SU-DHL-6 (cell line): ENCODE results near the gene NCCRP1.

Experiments used
- H2AFZ ChIP-seq: fragments of 200-600 bp; sonication (generic); 2 replicates; pipeline ENCODE4 v1.6.1; 2014; ENCODE audit warnings: low read depth, mild to moderate bottlenecking, moderate library complexity, mixed read lengths, antibody characterized with exemption, low read length; ENCODE audit not compliant: severe bottlenecking
- H3F3A ChIP-seq: fragments of 200-600 bp; shearing (Covaris generic); 2 replicates; pipeline ENCODE4 v1.6.0; 2016; ENCODE audit warnings: antibody characterized with exemption, mild to moderate bottlenecking; ENCODE audit not compliant: insufficient read depth
- H3K27ac ChIP-seq: fragments of 200-600 bp; sonication (generic); 2 replicates; pipeline ENCODE4 v1.5.1; 2016; ENCODE audit warnings: low read depth, mild to moderate bottlenecking, low read length, moderate library complexity, mixed read lengths
- H3K27me3 ChIP-seq: fragments of 200-600 bp; sonication (generic), shearing (Covaris generic); 2 replicates; pipeline ENCODE4 v1.6.0; 2014; ENCODE audit warnings: mild to moderate bottlenecking, low read length
- H3K36me3 ChIP-seq: fragments of 200-600 bp; sonication (generic); 2 replicates; pipeline ENCODE4 v1.6.1; 2014; ENCODE audit warnings: mild to moderate bottlenecking, low read length, mixed read lengths
- H3K4me2 ChIP-seq: fragments of 300-600, 200-600 bp; shearing (Covaris generic), sonication (generic); 2 replicates; pipeline ENCODE4 v1.6.0; 2014; ENCODE audit warnings: low read length, low read depth, mild to moderate bottlenecking; ENCODE audit not compliant: poor library complexity, severe bottlenecking
- H3K4me3 ChIP-seq: fragments of 200-600 bp; sonication (generic); 2 replicates; pipeline ENCODE4 v1.5.1; 2014; ENCODE audit warnings: antibody characterized with exemption, low read length, mild to moderate bottlenecking, mixed read lengths; ENCODE audit not compliant: insufficient read depth, poor library complexity, severe bottlenecking
- H3K79me2 ChIP-seq: fragments of 200-600 bp; sonication (generic); 2 replicates; pipeline ENCODE4 v1.6.1; 2014; ENCODE audit warnings: mild to moderate bottlenecking, low read length, moderate library complexity; ENCODE audit not compliant: insufficient read depth
- H3K9ac ChIP-seq: fragments of 200-600 bp; sonication (generic); 2 replicates; pipeline ENCODE4 v1.7.0; 2014; ENCODE audit warnings: mild to moderate bottlenecking, low read length
- H3K9me2 ChIP-seq: fragments of 200-600 bp; sonication (generic); replicated peaks from 2 replicates; pipeline ENCODE4 v1.6.1; 2014; ENCODE audit warnings: low read length; ENCODE audit not compliant: insufficient read depth
- H3K9me3 ChIP-seq: fragments of 200-600 bp; sonication (generic); 2 replicates; pipeline ENCODE4 v1.6.1; 2014; ENCODE audit warnings: low read length, mixed read lengths; ENCODE audit not compliant: insufficient read depth
- H4K20me1 ChIP-seq: fragments of 200-600 bp; sonication (generic); 2 replicates; pipeline ENCODE4 v1.6.1; 2014; ENCODE audit warnings: low read depth, mild to moderate bottlenecking, antibody characterized with exemption, low read length, moderate library complexity, mixed read lengths
- CTCF ChIP-seq: fragments of 200-600 bp; sonication (generic); IDR thresholded peaks from one replicate; pipeline ENCODE4 v1.5.1; 2017; ENCODE audit warnings: antibody characterized with exemption, mild to moderate bottlenecking, low read length, moderate library complexity; ENCODE audit not compliant: insufficient read depth, poor library complexity, severe bottlenecking
- EZH2phosphoT487 ChIP-seq: fragments of 200-600 bp; sonication (generic), shearing (Covaris generic); conservative IDR thresholded peaks from 2 replicates; pipeline ENCODE4 v1.6.1; 2018; ENCODE audit warnings: mild to moderate bottlenecking, antibody characterized with exemption, low read length, moderate library complexity, mixed read lengths

NCCRP1 gene

GRCh38 chr19:39167461-39168257, 29.1 kb upstream of the NCCRP1 start:
- Histone ChIP-seq H3K4me3 (no peak overlapping the region), H3K9me3 (no peaks in the 10 kb centered on the region), H3F3A (no peaks in the 10 kb centered on the region), H3K4me2 (no peak overlapping the region), H3K27ac (no peak overlapping the region), H4K20me1 (no peaks in the 10 kb centered on the region), H3K9ac (no peak overlapping the region), H3K9me2 (no peaks in the 10 kb centered on the region), H2AFZ (no peak overlapping the region), H3K79me2 (no peaks in the 10 kb centered on the region), H3K27me3 (no peaks in the 10 kb centered on the region), H3K36me3 (no peaks in the 10 kb centered on the region)
- no peak for TF ChIP-seq CTCF
- TF ChIP-seq EZH2phosphoT487, result no peak

GRCh38 chr19:39168258-39169142, 28.3 kb upstream of the NCCRP1 start:
- H3K4me3 ChIP-seq, result no peak overlapping the region
- no peaks in the 10 kb centered on the region for H3K79me2 ChIP-seq
- H3K27ac ChIP-seq, result no peak overlapping the region
- H3K9me3 ChIP-seq, result no peaks in the 10 kb centered on the region
- H3K9me2 ChIP-seq, result no peaks in the 10 kb centered on the region
- no peaks in the 10 kb centered on the region for H3F3A ChIP-seq
- H3K4me2 ChIP-seq, result no peak overlapping the region
- no peak overlapping the region for H3K9ac ChIP-seq
- TF ChIP-seq EZH2phosphoT487 (no peak), CTCF (no peak)
- H2AFZ ChIP-seq, result no peak overlapping the region
- no peaks in the 10 kb centered on the region for H4K20me1 ChIP-seq
- no peaks in the 10 kb centered on the region for H3K36me3 ChIP-seq
- no peaks in the 10 kb centered on the region for H3K27me3 ChIP-seq

- no peak overlapping the region for H3K9ac ChIP-seq
- H3K79me2 ChIP-seq, result no peaks in the 10 kb centered on the region
- no peak overlapping the region for H3K4me2 ChIP-seq
- H4K20me1 ChIP-seq, result no peaks in the 10 kb centered on the region
- no peak overlapping the region for H3K27ac ChIP-seq
- H3K27me3 ChIP-seq, result no peaks in the 10 kb centered on the region
- TF ChIP-seq EZH2phosphoT487 (no peak), CTCF (no peak)
- H2AFZ ChIP-seq, result no peak overlapping the region
- H3K36me3 ChIP-seq, result no peaks in the 10 kb centered on the region
- no peaks in the 10 kb centered on the region for H3F3A ChIP-seq
- H3K9me2 ChIP-seq, result no peaks in the 10 kb centered on the region
- H3K9me3 ChIP-seq, result no peaks in the 10 kb centered on the region
- H3K4me3 ChIP-seq, result no peak overlapping the region
These were observed 27.5 kb upstream of the NCCRP1 start for GRCh38 chr19:39169143-39169810.
